Stomach (tissue), 4 donors: ENCODE data around the gene ATP2C1.

ENCODE experiments used
- CTCF ChIP-seq, 7 experiments: fragments of 450-650 bp in 4 of 7; fragments of 200-600 bp in 3 of 7; sonication (generic) in 3 of 7; IDR thresholded peaks; one replicate each; pipeline ENCODE4 v1.5.1; 2016 to 2019; ENCODE audit warnings: antibody characterized with exemption in 7 of 7, control low read depth in 2 of 7, mild to moderate bottlenecking in 1 of 7
- EP300 ChIP-seq: sonication (generic); formaldehyde crosslinking; IDR thresholded peaks from one replicate; pipeline ENCODE4 v1.6.1; 2017; ENCODE audit warnings: antibody characterized with exemption
- POLR2A ChIP-seq, 4 donors: fragments of 450-650 bp; IDR thresholded peaks; one replicate each; pipeline ENCODE4 v1.6.1; 2016; ENCODE audit warnings: antibody characterized with exemption in 4 of 4, control low read depth in 2 of 4, mild to moderate bottlenecking in 1 of 4, moderate library complexity in 1 of 4
- POLR2AphosphoS5 ChIP-seq, 3 donors: sonication (generic); formaldehyde crosslinking; IDR thresholded peaks; one replicate each; pipeline ENCODE4 v1.6.1; 2016; ENCODE audit warnings: antibody characterized with exemption in 3 of 3

GRCh38 chr3:130851277-130851676 is 42.6 kb upstream of the ATP2C1 start:
- TF ChIP-seq POLR2A (IDR thresholded peaks at IDR 0.05) (no peak), CTCF (IDR thresholded peaks at IDR 0.05) (no peak), POLR2AphosphoS5 (IDR thresholded peaks at IDR 0.05) (no peak), EP300 (no peak)
